Neural cell (in vitro differentiated cells): ENCODE results near the gene BCAP31. TPM values are rescaled to one million over a fixed set of nuclear protein-coding genes. Genes with fewer than 3 reads are reported as not detected.

Source experiments
- H2AFZ ChIP-seq: fragments of 200-600, 300-800 bp; sonication (generic), shearing (Covaris generic); 2 replicates; pipeline ENCODE4 v1.6.0; 2014; ENCODE audit warnings: low read depth, mild to moderate bottlenecking, antibody characterized with exemption, low read length, moderate library complexity
- H3F3A ChIP-seq: fragments of 200-600 bp; shearing (Covaris generic); 2 replicates; pipeline ENCODE4 v1.6.1; 2016; ENCODE audit warnings: mild to moderate bottlenecking, moderate library complexity, mixed read lengths, antibody characterized with exemption, low read length; ENCODE audit not compliant: insufficient read depth, poor library complexity, severe bottlenecking
- H3K27ac ChIP-seq: fragments of 200-600, 300-800 bp; sonication (generic), shearing (Covaris generic); 2 replicates; pipeline ENCODE4 v1.5.1; 2014; ENCODE audit warnings: mild to moderate bottlenecking, low read length, moderate library complexity
- H3K27me3 ChIP-seq: fragments of 300-800, 200-600 bp; sonication (generic), shearing (Covaris generic); 2 replicates; pipeline ENCODE4 v1.6.0; 2014; ENCODE audit warnings: mild to moderate bottlenecking, low read depth, low read length, moderate library complexity; ENCODE audit not compliant: insufficient read depth
- H3K36me3 ChIP-seq: fragments of 300-800, 200-600 bp; sonication (generic), shearing (Covaris generic); 2 replicates; pipeline ENCODE4 v1.5.1; 2014; ENCODE audit warnings: mild to moderate bottlenecking, antibody characterized with exemption, low read length, moderate library complexity; ENCODE audit not compliant: insufficient read depth
- H3K4me2 ChIP-seq: fragments of 300-800, 200-600 bp; sonication (generic), shearing (Covaris generic); 2 replicates; pipeline ENCODE4 v1.6.0; 2014; ENCODE audit warnings: mild to moderate bottlenecking, low read length
- H3K4me3 ChIP-seq: fragments of 300-800, 200-600 bp; sonication (generic), shearing (Covaris generic); 2 replicates; pipeline ENCODE4 v1.5.1; 2014; ENCODE audit warnings: mild to moderate bottlenecking, low read length, moderate library complexity
- H3K79me2 ChIP-seq: fragments of 200-600 bp; shearing (Covaris generic); replicated peaks from 2 replicates; pipeline ENCODE4 v1.6.0; 2014; ENCODE audit warnings: mild to moderate bottlenecking, low read length, moderate library complexity; ENCODE audit not compliant: insufficient read depth
- H3K9ac ChIP-seq: fragments of 300-800, 200-600 bp; sonication (generic), shearing (Covaris generic); 2 replicates; pipeline ENCODE4 v1.6.1; 2016; ENCODE audit warnings: mild to moderate bottlenecking, low read length, mixed read lengths
- H3K9me2 ChIP-seq: fragments of 200-600 bp; shearing (Covaris generic); 2 replicates; pipeline ENCODE4 v1.6.1; 2016; ENCODE audit warnings: mild to moderate bottlenecking, low read length, mixed read lengths; ENCODE audit not compliant: insufficient read depth
- H3K9me3 ChIP-seq: fragments of 200-600, 300-800 bp; sonication (generic), shearing (Covaris generic); 2 replicates; pipeline ENCODE4 v1.6.1; 2016; ENCODE audit warnings: mild to moderate bottlenecking, mixed run types, low read length, moderate library complexity, mixed read lengths
- H4K20me1 ChIP-seq: fragments of 200-600 bp; shearing (Covaris generic); 2 replicates; pipeline ENCODE4 v1.6.1; 2016; ENCODE audit warnings: mild to moderate bottlenecking, mixed run types; ENCODE audit not compliant: insufficient read depth
- CTCF ChIP-seq: fragments of 450-650 bp; IDR thresholded peaks from 2 replicates; pipeline ENCODE4 v1.5.1; 2014; ENCODE audit warnings: antibody characterized with exemption, mild to moderate bottlenecking, moderate library complexity; ENCODE audit not compliant: poor library complexity, severe bottlenecking
- EP300 ChIP-seq: fragments of 450-650 bp; conservative IDR thresholded peaks from 2 replicates; pipeline ENCODE4 v1.6.1; 2014; ENCODE audit warnings: antibody characterized with exemption, mild to moderate bottlenecking, moderate library complexity; ENCODE audit not compliant: poor library complexity, severe bottlenecking
- EZH2 ChIP-seq: fragments of 200-600, 300-800 bp; shearing (Covaris generic), sonication (generic); IDR thresholded peaks from 2 replicates; pipeline ENCODE4 v1.6.1; 2014; ENCODE audit warnings: antibody characterized with exemption, low read length, borderline replicate concordance, mild to moderate bottlenecking; ENCODE audit not compliant: insufficient read depth, poor library complexity, severe bottlenecking
- MXI1 ChIP-seq: fragments of 450-650 bp; conservative IDR thresholded peaks from 2 replicates; pipeline ENCODE4 v1.6.1; 2014; ENCODE audit warnings: antibody characterized with exemption, mild to moderate bottlenecking; ENCODE audit not compliant: poor library complexity, severe bottlenecking
- POLR2AphosphoS5 ChIP-seq: IDR thresholded peaks from 2 replicates; pipeline ENCODE4 v1.6.1; 2012
- RAD21 ChIP-seq: fragments of 450-650 bp; conservative IDR thresholded peaks from 2 replicates; pipeline ENCODE4 v1.6.1; 2014; ENCODE audit warnings: antibody characterized with exemption, mild to moderate bottlenecking, moderate library complexity
- REST ChIP-seq: IDR thresholded peaks from 2 replicates; pipeline ENCODE4 v1.6.1; 2012; ENCODE audit warnings: borderline replicate concordance
- SMC3 ChIP-seq: fragments of 450-650 bp; conservative IDR thresholded peaks from 2 replicates; pipeline ENCODE4 v1.6.1; 2014; ENCODE audit warnings: antibody characterized with exemption, mild to moderate bottlenecking, moderate library complexity; ENCODE audit not compliant: poor library complexity
- TAF1 ChIP-seq: IDR thresholded peaks from 2 replicates; pipeline ENCODE4 v1.6.1; 2012; ENCODE audit warnings: low read depth
- polyA plus RNA-seq: library from polyadenylated mRNA; depleted of rRNA; stranded (reverse); fragments of >200 nt; gene quantifications from 2 replicates; pipeline ENCODE4 v1.2.3, GENCODE V29; 2014

The BCAP31 gene
- polyA plus RNA-seq, 1 donor from 2014 or later = 182 TPM

GRCh38 chrX:153761863-153762262 lies 37.7 kb upstream of the BCAP31 start:
- TF ChIP-seq POLR2AphosphoS5 = no peak
- TF ChIP-seq RAD21 = no peak
- TF ChIP-seq EZH2 = no peak
- TF ChIP-seq REST = no peak
- TF ChIP-seq MXI1 = no peak
- TF ChIP-seq EP300 = no peak
- TF ChIP-seq CTCF = no peak
- TF ChIP-seq TAF1 = no peak
- TF ChIP-seq SMC3 = no peak
- H3K9me2 ChIP-seq = no peaks in the 10 kb centered on the region

GRCh38 chrX:153755136-153755535 lies 30.9 kb upstream of the BCAP31 start:
- Histone ChIP-seq H2AFZ (no peak overlapping the region), H4K20me1 (no peaks in the 10 kb centered on the region), H3F3A (no peaks in the 10 kb centered on the region), H3K4me3 (no peak overlapping the region), H3K27me3 (no peaks in the 10 kb centered on the region), H3K27ac (no peak overlapping the region), H3K9me2 (no peaks in the 10 kb centered on the region), H3K9me3 (no peaks in the 10 kb centered on the region), H3K9ac (no peak overlapping the region), H3K36me3 (no peaks in the 10 kb centered on the region), H3K79me2 (no peaks in the 10 kb centered on the region), H3K4me2 (no peak overlapping the region)
- TF ChIP-seq POLR2AphosphoS5 (no peak), EZH2 (no peak), SMC3 (no peak), MXI1 (no peak), REST (no peak), TAF1 (no peak), RAD21 (no peak), CTCF (no peak), EP300 (no peak)

More at GRCh38 chrX:153761863-153762262, 37.7 kb upstream of the BCAP31 start:
- Histone ChIP-seq H3K4me3 (no peak overlapping the region), H3K27ac (no peak overlapping the region), H3F3A (no peaks in the 10 kb centered on the region), H3K27me3 (no peaks in the 10 kb centered on the region), H3K79me2 (no peaks in the 10 kb centered on the region), H4K20me1 (no peaks in the 10 kb centered on the region), H3K4me2 (no peak overlapping the region), H2AFZ (no peak overlapping the region), H3K36me3 (no peaks in the 10 kb centered on the region), H3K9ac (no peak overlapping the region), H3K9me3 (no peaks in the 10 kb centered on the region)
